ENCODE data around the gene PLD4. TPM values are rescaled to one million over a fixed set of nuclear protein-coding genes. Genes with fewer than 3 reads are reported as not detected.
"Not testable (repeated sequence)": the region's sequence is repeated elsewhere in the genome, so short reads cannot be mapped to it uniquely, and the experiment has no call there.

The PLD4 gene
- total and polyA plus RNA-seq, 4 donors = 12.9 to 32.6 (median 27.8) TPM

- peaks cover 25% of the 10 kb centered on the region for H3K36me3 ChIP-seq (ENCODE audit: control insufficient read depth, insufficient read depth, low read length)
- H3K27ac ChIP-seq (ENCODE audit: low read depth, low read length) = no peak overlapping the region
- WGBS (ENCODE audit: insufficient coverage) = no CpG with 5 or more reads among the region's 2 CpGs
These were observed 24.9 kb upstream of the PLD4 start for GRCh38 chr14:104899781-104900180.

GRCh38 chr14:104900639-104901512 lies 23.8 kb upstream of the PLD4 start:
- DNase-seq (ENCODE audit: low read depth in 4 of 6, low spot score in 6 of 6) = no peak
- H3K4me3 ChIP-seq (ENCODE audit: low read depth, low read length) = no peak overlapping the region

More at GRCh38 chr14:104899781-104900180, 24.9 kb upstream of the PLD4 start:
- Histone ChIP-seq H3K4me3 (ENCODE audit: low read depth, low read length) (no peak overlapping the region), H3K9me3 (ENCODE audit: control insufficient read depth, insufficient read depth, low read length) (no peaks in the 10 kb centered on the region), H3K27me3 (ENCODE audit: control insufficient read depth, insufficient read depth, low read length) (no peaks in the 10 kb centered on the region), H3K4me1 (ENCODE audit: control insufficient read depth, insufficient read depth, low read length) (peaks cover 12% of the 10 kb centered on the region)
- no peak for DNase-seq (ENCODE audit: low read depth in 4 of 6, low spot score in 6 of 6)

GRCh38 chr14:104903990-104904389 lies 20.7 kb upstream of the PLD4 start:
- H3K27me3 ChIP-seq (ENCODE audit: control insufficient read depth, insufficient read depth, low read length) = peaks cover 3% of the 10 kb centered on the region
- H3K27ac ChIP-seq (ENCODE audit: low read depth, low read length) = no peak overlapping the region
- no peaks in the 10 kb centered on the region for H3K9me3 ChIP-seq (ENCODE audit: control insufficient read depth, insufficient read depth, low read length)
- no CpG with 5 or more reads among the region's 7 CpGs for WGBS (ENCODE audit: insufficient coverage)
- H3K4me1 ChIP-seq (ENCODE audit: control insufficient read depth, insufficient read depth, low read length) = no peaks in the 10 kb centered on the region
- H3K36me3 ChIP-seq (ENCODE audit: control insufficient read depth, insufficient read depth, low read length) = no peaks in the 10 kb centered on the region
- no peak overlapping the region for H3K4me3 ChIP-seq (ENCODE audit: low read depth, low read length)
- no peak for DNase-seq (ENCODE audit: low read depth in 4 of 6, low spot score in 6 of 6)

More at GRCh38 chr14:104900639-104901512, 23.8 kb upstream of the PLD4 start:
- H3K27me3 ChIP-seq (ENCODE audit: control insufficient read depth, insufficient read depth, low read length) = no peaks in the 10 kb centered on the region
- no peaks in the 10 kb centered on the region for H3K9me3 ChIP-seq (ENCODE audit: control insufficient read depth, insufficient read depth, low read length)
- H3K36me3 ChIP-seq (ENCODE audit: control insufficient read depth, insufficient read depth, low read length) = peaks cover 14% of the 10 kb centered on the region
- peaks cover 8% of the 10 kb centered on the region for H3K4me1 ChIP-seq (ENCODE audit: control insufficient read depth, insufficient read depth, low read length)
- no peak overlapping the region for H3K27ac ChIP-seq (ENCODE audit: low read depth, low read length)
- 83% methylated on average over 1 of the region's 12 CpGs for WGBS (ENCODE audit: insufficient coverage)

- H3K4me1 ChIP-seq (ENCODE audit: control insufficient read depth, insufficient read depth, low read length); DNase-seq (ENCODE audit: low read depth in 4 of 6, low spot score in 6 of 6); H3K36me3 ChIP-seq (ENCODE audit: control insufficient read depth, insufficient read depth, low read length); H3K27me3 ChIP-seq (ENCODE audit: control insufficient read depth, insufficient read depth, low read length); H3K27ac ChIP-seq (ENCODE audit: low read depth, low read length); H3K4me3 ChIP-seq (ENCODE audit: low read depth, low read length); H3K9me3 ChIP-seq (ENCODE audit: control insufficient read depth, insufficient read depth, low read length): not testable (repeated sequence)
- WGBS (ENCODE audit: insufficient coverage) = 60% methylated on average over 32 of the region's 38 CpGs
These were observed 19.8 kb upstream of the PLD4 start for GRCh38 chr14:104904650-104905578.

- H3K9me3 ChIP-seq (ENCODE audit: control insufficient read depth, insufficient read depth, low read length); H3K27ac ChIP-seq (ENCODE audit: low read depth, low read length); H3K27me3 ChIP-seq (ENCODE audit: control insufficient read depth, insufficient read depth, low read length); H3K36me3 ChIP-seq (ENCODE audit: control insufficient read depth, insufficient read depth, low read length); DNase-seq (ENCODE audit: low read depth in 4 of 6, low spot score in 6 of 6); H3K4me3 ChIP-seq (ENCODE audit: low read depth, low read length); H3K4me1 ChIP-seq (ENCODE audit: control insufficient read depth, insufficient read depth, low read length): not testable (repeated sequence)
- 67% methylated on average over 24 of the region's 28 CpGs for WGBS (ENCODE audit: insufficient coverage)
These were observed 19.1 kb upstream of the PLD4 start for GRCh38 chr14:104905579-104905933.

- DNase-seq (ENCODE audit: low read depth in 4 of 6, low spot score in 6 of 6) = no peak
- no CpG with 5 or more reads among the region's 1 CpG for WGBS (ENCODE audit: insufficient coverage)
- peaks cover 2% of the 10 kb centered on the region for H3K9me3 ChIP-seq (ENCODE audit: control insufficient read depth, insufficient read depth, low read length)
- H3K36me3 ChIP-seq (ENCODE audit: control insufficient read depth, insufficient read depth, low read length) = no peaks in the 10 kb centered on the region
- H3K4me1 ChIP-seq (ENCODE audit: control insufficient read depth, insufficient read depth, low read length) = no peaks in the 10 kb centered on the region
- peaks cover 3% of the 10 kb centered on the region for H3K27me3 ChIP-seq (ENCODE audit: control insufficient read depth, insufficient read depth, low read length)
- no peak overlapping the region for H3K4me3 ChIP-seq (ENCODE audit: low read depth, low read length)
- no peak overlapping the region for H3K27ac ChIP-seq (ENCODE audit: low read depth, low read length)
These were observed 16.4 kb upstream of the PLD4 start for GRCh38 chr14:104908303-104908702.

- Histone ChIP-seq H3K27me3 (ENCODE audit: control insufficient read depth, insufficient read depth, low read length) (peaks cover 3% of the 10 kb centered on the region), H3K9me3 (ENCODE audit: control insufficient read depth, insufficient read depth, low read length) (peaks cover 2% of the 10 kb centered on the region), H3K4me3 (ENCODE audit: low read depth, low read length) (no peak overlapping the region), H3K27ac (ENCODE audit: low read depth, low read length) (no peak overlapping the region), H3K4me1 (ENCODE audit: control insufficient read depth, insufficient read depth, low read length) (no peaks in the 10 kb centered on the region), H3K36me3 (ENCODE audit: control insufficient read depth, insufficient read depth, low read length) (no peaks in the 10 kb centered on the region)
- no peak for DNase-seq (ENCODE audit: low read depth in 4 of 6, low spot score in 6 of 6)
- WGBS (ENCODE audit: insufficient coverage) = no CpG with 5 or more reads among the region's 3 CpGs
These were observed 12.6 kb upstream of the PLD4 start for GRCh38 chr14:104912053-104912452.

- peaks cover 2% of the 10 kb centered on the region for H3K9me3 ChIP-seq (ENCODE audit: control insufficient read depth, insufficient read depth, low read length)
- no peak overlapping the region for H3K27ac ChIP-seq (ENCODE audit: low read depth, low read length)
- no peaks in the 10 kb centered on the region for H3K36me3 ChIP-seq (ENCODE audit: control insufficient read depth, insufficient read depth, low read length)
- no peak for DNase-seq (ENCODE audit: low read depth in 4 of 6, low spot score in 6 of 6)
- 78% methylated on average over 6 of the region's 7 CpGs for WGBS (ENCODE audit: insufficient coverage)
- no peak overlapping the region for H3K4me3 ChIP-seq (ENCODE audit: low read depth, low read length)
- H3K27me3 ChIP-seq (ENCODE audit: control insufficient read depth, insufficient read depth, low read length) = peaks cover 2% of the 10 kb centered on the region
- no peaks in the 10 kb centered on the region for H3K4me1 ChIP-seq (ENCODE audit: control insufficient read depth, insufficient read depth, low read length)
These were observed 11.2 kb upstream of the PLD4 start for GRCh38 chr14:104913435-104913834.

GRCh38 chr14:104917116-104917515 lies 7.6 kb upstream of the PLD4 start:
- Histone ChIP-seq H3K4me3 (ENCODE audit: low read depth, low read length) (no peak overlapping the region), H3K4me1 (ENCODE audit: control insufficient read depth, insufficient read depth, low read length) (no peaks in the 10 kb centered on the region), H3K36me3 (ENCODE audit: control insufficient read depth, insufficient read depth, low read length) (no peaks in the 10 kb centered on the region), H3K9me3 (ENCODE audit: control insufficient read depth, insufficient read depth, low read length) (peaks cover 2% of the 10 kb centered on the region), H3K27me3 (ENCODE audit: control insufficient read depth, insufficient read depth, low read length) (peaks cover 2% of the 10 kb centered on the region), H3K27ac (ENCODE audit: low read depth, low read length) (no peak overlapping the region)
- DNase-seq (ENCODE audit: low read depth in 4 of 6, low spot score in 6 of 6) = no peak
- WGBS (ENCODE audit: insufficient coverage) = 45% methylated on average over 6 of the region's 9 CpGs
